ENCODE results near the gene FCGR3A.
A peak's percentile ranks its signal among the peaks of the same experiment; 100 is the strongest.
"Not testable (repeated sequence)": the region's sequence is repeated elsewhere in the genome, so short reads cannot be mapped to it uniquely, and the experiment has no call there.

The FCGR3A gene

DNA sequence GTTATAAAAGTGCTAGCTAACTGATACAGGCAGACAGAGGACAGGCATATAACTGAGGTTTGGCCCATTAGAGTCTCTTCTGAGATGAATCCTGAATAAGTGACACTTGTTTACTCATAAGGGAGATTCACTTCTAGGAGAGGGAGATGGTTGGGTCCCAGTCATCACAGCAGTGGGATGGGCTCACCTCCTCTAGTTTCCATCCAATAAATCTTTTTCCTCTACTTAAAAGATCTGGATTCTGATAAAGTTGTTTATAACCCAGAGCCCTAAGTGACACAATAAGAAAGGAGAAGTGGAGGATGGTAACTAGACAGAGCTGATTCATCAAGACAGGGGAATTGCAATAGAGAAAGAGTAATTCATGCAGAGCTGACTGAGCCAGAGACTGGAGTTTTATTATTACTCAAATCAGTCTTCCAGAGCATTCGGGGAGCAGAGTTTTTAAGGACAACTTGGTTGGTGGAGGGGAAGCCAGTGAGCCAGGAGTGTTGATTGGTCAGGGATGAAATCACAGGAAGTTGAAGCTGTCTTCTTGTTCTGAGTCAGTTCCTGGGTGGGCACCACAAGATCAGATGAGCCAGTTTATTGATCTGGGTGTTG lies 5.3 kb upstream of the FCGR3A start:
- H3K4me3 ChIP-seq (replicated peaks; ENCODE audit: insufficient read depth, low read length); H3K27me3 ChIP-seq (ENCODE audit: insufficient read depth, poor library complexity, severe bottlenecking): not testable (repeated sequence)

DNA sequence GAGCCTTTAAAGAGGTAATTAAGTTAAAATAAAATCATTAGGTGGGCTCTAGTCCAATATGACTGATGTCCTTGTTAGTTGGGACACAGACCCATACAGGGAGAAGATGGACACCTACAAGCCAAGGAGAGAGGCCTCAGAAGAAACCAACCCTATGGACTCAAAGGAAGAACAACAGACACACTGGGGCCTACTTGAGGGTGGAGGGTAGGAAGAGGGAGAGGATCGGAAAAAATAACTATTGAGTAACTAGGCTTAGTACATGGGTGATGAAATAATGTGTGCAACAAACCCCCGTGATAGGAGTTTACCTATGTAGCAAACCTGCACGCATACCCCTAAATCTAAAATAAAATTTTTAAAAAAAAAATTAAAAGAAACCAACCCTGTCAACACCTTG lies 4.7 kb upstream of the FCGR3A start:
- peak in 1 of 2 experiments; percentile 36 for DNase-seq (ENCODE audit: low read depth in 1 of 2, low spot score in 1 of 2)
- not testable (repeated sequence) for H3K27me3 ChIP-seq (ENCODE audit: insufficient read depth, poor library complexity, severe bottlenecking); H3K4me3 ChIP-seq (replicated peaks; ENCODE audit: insufficient read depth, low read length)
- peak overlapping the region; percentile 73 for H3K27ac ChIP-seq (replicated peaks)

More for the DNA sequence above, 5.3 kb upstream of the FCGR3A start:
- peak in 1 of 2 experiments; percentile 35 for DNase-seq (ENCODE audit: low read depth in 1 of 2, low spot score in 1 of 2)
- peak; percentile 71; the same call in 1 of the 2 replicates for TF ChIP-seq SPI1 (IDR thresholded peaks at IDR 0.05; ENCODE audit: borderline replicate concordance, low read depth)
- H3K27ac ChIP-seq (replicated peaks): peak overlapping the region; percentile 73

DNA sequence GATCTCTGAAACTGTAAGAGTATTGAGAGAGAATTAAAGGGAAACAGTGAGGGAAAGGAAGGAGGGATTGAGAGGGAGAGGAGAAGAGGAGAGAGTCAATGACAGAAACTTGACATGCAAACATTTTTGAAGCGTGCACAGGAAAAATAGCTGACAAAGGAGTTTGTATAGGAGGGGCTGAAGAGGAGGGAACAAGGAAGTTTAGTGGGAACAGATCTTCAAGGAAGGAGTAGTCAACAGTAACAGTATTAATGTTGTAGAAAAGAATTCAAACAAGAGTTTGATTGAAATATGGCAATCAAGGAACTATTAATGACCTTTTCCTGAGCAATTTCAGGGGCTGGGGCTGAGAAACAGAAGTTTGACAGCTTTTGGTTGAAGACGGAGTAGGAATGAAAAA lies 4.0 kb upstream of the FCGR3A start:
- DNase-seq (ENCODE audit: low read depth in 1 of 2, low spot score in 1 of 2); H3K27me3 ChIP-seq (ENCODE audit: insufficient read depth, poor library complexity, severe bottlenecking); H3K4me3 ChIP-seq (replicated peaks; ENCODE audit: insufficient read depth, low read length): not testable (repeated sequence)
- H3K27ac ChIP-seq (replicated peaks): peak overlapping the region; percentile 73

DNA sequence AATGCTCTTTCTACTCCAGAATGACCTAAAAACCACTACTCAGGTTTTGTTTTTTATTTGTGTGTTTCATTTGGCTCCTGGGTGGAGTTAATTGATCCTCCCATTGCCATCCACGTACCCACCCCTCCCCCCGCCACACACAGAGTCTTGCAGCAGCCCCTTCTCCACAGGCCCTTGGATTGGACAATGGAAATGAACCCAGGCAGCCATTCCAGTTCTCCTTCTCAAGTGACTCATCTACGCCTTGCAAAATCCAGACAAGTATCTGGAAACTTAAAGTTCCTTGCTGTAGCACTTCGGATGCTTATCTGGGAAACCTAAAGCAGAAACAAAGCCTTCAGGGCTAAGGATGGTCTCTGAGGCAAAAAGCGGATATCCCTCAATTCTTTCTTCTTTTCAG lies 1.3 kb upstream of the FCGR3A start:
- not testable (repeated sequence) for H3K4me3 ChIP-seq (replicated peaks; ENCODE audit: insufficient read depth, low read length); DNase-seq (ENCODE audit: low read depth in 1 of 2, low spot score in 1 of 2); H3K27me3 ChIP-seq (ENCODE audit: insufficient read depth, poor library complexity, severe bottlenecking); H3K27ac ChIP-seq (replicated peaks)

DNA sequence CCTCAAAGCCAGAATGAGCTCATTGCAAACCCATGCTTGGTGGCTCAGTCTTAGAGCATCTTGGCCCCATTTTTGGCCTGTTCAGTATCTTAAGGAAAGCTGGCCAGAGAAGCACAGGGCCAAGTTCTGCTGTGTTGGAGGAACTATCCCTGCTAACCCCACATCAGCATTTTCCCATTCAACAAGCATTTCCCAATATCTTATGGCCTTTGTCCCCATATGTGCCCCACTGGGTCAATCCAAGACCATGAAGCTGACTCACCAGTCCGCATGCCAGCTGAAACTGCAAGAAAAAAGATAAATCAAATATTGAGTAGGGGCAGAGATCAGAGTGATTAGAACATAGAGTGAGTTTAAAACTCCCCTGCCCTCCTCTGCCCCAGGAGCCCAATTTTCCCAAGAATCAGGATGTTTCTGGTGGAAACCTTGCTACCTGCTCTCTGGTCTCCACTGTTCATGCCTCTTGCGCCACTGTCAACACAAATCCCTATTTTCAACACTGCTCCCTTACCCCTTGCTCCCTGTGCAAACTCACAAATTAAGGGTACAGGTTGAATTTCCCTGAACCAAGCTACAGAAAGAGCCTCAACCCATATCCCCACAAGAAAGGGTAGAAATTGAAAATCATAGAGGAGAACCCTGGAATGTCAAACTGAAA lies 740 bp downstream of the FCGR3A start:
- not testable (repeated sequence) for H3K27me3 ChIP-seq (ENCODE audit: insufficient read depth, poor library complexity, severe bottlenecking); H3K4me3 ChIP-seq (replicated peaks; ENCODE audit: insufficient read depth, low read length); H3K27ac ChIP-seq (replicated peaks); DNase-seq (ENCODE audit: low read depth in 1 of 2, low spot score in 1 of 2)

DNA sequence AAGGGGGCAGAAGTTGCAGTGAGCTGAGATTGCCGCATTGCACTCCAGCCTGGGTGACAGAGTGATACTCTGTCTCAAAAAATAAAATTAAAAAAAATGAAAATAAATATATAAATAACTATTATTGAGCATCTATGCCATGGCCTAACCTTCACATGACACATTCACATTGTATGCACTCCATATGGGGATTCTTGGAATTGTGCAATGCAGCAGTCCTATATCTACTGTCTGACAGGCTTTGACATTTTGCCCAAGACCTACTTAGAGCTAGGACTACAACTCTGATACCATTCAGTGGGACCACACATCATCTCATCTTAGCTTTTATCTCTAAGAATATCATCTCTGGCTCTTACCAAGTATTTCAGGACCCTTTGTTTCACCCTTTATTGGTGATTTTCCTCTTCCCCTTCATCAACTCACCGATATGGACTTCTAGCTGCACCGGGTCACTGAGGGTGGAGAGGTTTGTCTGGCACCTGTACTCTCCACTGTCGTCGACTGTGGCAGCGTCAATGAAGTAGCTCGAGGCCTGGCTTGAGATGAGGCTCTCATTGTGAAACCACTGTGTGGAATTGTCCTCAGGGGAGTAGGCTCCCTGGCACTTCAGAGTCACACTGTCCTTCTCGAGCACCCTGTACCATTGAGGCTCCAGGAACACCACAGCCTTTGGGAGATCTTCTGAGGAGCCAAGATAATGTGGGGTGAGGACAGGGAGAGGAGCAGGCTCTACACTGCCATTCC lies 1.4 kb downstream of the FCGR3A start:
- not testable (repeated sequence) for H3K27ac ChIP-seq (replicated peaks); DNase-seq (ENCODE audit: low read depth in 1 of 2, low spot score in 1 of 2); H3K4me3 ChIP-seq (replicated peaks; ENCODE audit: insufficient read depth, low read length); H3K27me3 ChIP-seq (ENCODE audit: insufficient read depth, poor library complexity, severe bottlenecking)

DNA sequence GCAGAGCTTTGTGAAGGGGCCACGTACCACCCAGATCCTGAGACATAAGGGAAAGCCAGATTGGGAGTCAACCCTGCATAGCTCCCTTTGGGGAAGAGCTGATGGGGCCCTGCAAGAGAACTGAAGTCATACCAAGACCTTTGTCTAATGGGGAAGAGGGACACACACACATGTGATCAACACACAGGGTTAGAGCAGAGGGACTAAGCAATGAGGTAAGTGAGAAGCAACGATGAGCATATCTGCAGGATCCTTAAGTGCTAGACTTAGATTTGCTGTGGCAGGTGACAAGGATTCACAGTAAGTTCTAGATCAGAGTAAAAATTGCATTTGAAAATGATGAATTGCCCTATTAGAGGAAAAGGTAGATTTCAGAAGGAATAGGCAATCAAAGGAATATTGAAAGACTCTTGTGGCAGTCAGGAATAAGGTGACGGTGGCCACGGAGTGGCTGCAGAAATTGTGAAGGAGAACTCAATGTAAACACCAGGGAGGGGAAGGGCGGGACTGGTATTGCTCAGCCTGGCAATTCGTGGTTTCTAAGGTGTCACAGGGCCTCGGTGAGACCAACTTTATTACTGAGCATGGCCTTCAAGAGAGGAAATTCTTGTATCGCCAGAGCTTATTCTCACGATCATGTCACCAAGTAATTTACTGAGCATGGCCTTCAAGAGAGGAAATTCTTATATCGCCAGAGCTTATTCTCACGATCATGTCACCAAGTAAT lies 4.5 kb downstream of the FCGR3A start:
- DNase-seq (ENCODE audit: low read depth in 1 of 2, low spot score in 1 of 2); H3K4me3 ChIP-seq (replicated peaks; ENCODE audit: insufficient read depth, low read length); H3K27ac ChIP-seq (replicated peaks); H3K27me3 ChIP-seq (ENCODE audit: insufficient read depth, poor library complexity, severe bottlenecking): not testable (repeated sequence)

DNA sequence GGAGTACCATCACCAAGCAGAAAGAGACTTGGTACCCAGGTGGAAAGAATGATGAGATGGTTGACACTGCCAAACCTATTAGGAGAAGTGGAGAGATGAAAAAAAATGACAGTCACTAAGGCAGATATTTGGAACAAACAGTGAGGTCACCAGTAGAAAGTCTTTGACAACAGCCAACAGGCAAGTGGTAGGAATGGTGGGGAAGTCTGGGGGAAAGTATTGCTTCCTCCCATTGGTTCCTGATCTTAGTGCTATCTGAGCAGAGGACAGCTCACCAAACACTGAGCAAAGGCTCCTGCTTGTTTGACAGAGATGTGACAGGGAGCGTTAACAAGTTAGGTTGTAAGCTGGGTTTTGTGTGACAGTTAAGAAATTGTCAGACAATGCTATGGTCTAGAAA lies 6.5 kb downstream of the FCGR3A start:
- DNase-seq (ENCODE audit: low read depth in 1 of 2, low spot score in 1 of 2); H3K4me3 ChIP-seq (replicated peaks; ENCODE audit: insufficient read depth, low read length); H3K27ac ChIP-seq (replicated peaks); H3K27me3 ChIP-seq (ENCODE audit: insufficient read depth, poor library complexity, severe bottlenecking): not testable (repeated sequence)

DNA sequence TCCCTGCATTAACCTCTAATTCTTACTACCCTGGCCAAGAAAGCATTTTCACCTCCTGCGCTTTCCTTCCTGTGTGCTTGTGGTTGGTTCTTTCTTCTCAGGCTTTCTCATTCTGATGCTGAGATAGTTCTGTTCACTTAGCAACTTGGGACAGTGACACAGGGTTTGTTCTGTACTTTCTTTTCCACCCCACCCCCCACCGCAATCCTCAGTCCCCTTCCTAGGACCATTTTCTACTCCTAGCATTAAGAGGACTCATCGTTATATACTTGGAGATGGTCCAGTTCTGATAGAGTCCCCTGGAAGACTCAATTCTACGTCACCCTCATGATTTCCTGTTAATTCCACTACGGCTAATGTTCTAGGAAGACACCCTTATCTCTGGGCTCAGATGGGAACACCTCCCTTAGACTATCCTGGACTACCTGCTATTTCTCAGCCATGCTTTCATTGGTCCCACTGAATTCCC lies 7.5 kb downstream of the FCGR3A start:
- not testable (repeated sequence) for DNase-seq (ENCODE audit: low read depth in 1 of 2, low spot score in 1 of 2); H3K27ac ChIP-seq (replicated peaks); H3K4me3 ChIP-seq (replicated peaks; ENCODE audit: insufficient read depth, low read length); H3K27me3 ChIP-seq (ENCODE audit: insufficient read depth, poor library complexity, severe bottlenecking)

DNA sequence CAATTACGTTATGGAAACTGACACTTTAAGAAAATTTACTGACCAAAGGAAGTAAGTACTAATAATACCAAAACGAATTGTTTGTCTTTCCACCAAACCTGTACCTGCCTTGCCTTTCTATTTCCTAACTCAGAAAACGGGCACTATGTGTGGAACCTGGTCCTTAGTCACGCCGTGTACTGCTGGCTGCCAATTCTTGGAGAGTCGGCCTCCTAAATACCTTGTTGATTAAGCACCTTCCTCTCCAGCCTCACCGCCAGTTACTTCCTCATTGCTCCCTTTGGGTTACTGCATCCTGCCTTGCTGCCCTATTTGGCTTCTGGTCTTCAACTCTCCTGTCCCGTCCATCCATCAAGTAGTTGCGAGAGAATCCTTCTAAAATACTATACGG lies 9.1 kb downstream of the FCGR3A start:
- peak overlapping the region; percentile 74 for H3K27ac ChIP-seq (replicated peaks)

More for the DNA sequence above, 9.1 kb downstream of the FCGR3A start:
- peak; percentile 50 to 61 for DNase-seq (ENCODE audit: low read depth in 1 of 2, low spot score in 1 of 2)
- H3K4me3 ChIP-seq (replicated peaks; ENCODE audit: insufficient read depth, low read length); H3K27me3 ChIP-seq (ENCODE audit: insufficient read depth, poor library complexity, severe bottlenecking): not testable (repeated sequence)

Measured in HL-60 (cell line).